AG10803 (cell line): ENCODE data around the gene CD276.

ENCODE experiments used
- DNase-seq: peaks from one replicate; pipeline ENCODE4 v3.0.0; 2010; ENCODE audit warnings: low read depth
- H3K4me3 ChIP-seq: 2 replicates; pipeline ENCODE4 v1.5.1; 2011; ENCODE audit warnings: mild to moderate bottlenecking, low read length, control low read depth
- CTCF ChIP-seq: conservative IDR thresholded peaks from 2 replicates; pipeline ENCODE4 v1.5.1; 2011; ENCODE audit warnings: mild to moderate bottlenecking, low read length, control low read depth, inconsistent platforms

The CD276 gene

GRCh38 chr15:73749533-73749932, 65.3 kb downstream of the CD276 start:
- no peak overlapping the region for H3K4me3 ChIP-seq
- no peak for TF ChIP-seq CTCF
- DNase-seq: no peak

- DNase-seq: no peak
- no peak for TF ChIP-seq CTCF
- no peak overlapping the region for H3K4me3 ChIP-seq
These were observed 65.8 kb downstream of the CD276 start for GRCh38 chr15:73749971-73750370.

DNA sequence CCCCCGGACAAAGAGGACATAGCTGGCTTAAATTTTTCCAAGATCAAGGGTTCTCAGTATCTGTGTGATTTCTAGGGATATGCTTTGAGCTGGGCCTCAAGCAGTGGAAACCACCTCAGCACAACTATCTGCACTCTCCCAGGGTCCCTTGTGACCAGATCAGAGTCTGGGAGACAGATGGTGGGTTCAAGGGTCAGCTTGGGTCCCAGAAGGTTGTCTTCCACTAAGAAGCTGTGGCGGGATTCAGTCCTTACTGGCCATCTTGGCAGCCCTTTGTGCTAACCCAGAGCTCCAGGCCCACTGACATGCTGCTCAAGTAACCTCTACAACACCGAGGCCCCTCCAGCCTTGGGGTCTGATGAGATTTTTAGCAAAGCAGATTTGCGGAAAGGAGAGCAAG, 66.3 kb downstream of the CD276 start:
- no peak for TF ChIP-seq CTCF
- no peak for DNase-seq

GRCh38 chr15:73750951-73751350, 66.8 kb downstream of the CD276 start:
- no peak overlapping the region for H3K4me3 ChIP-seq
- no peak for TF ChIP-seq CTCF
- DNase-seq: no peak

More for the DNA sequence above, 66.3 kb downstream of the CD276 start:
- H3K4me3 ChIP-seq: no peak overlapping the region

GRCh38 chr15:73751511-73751898, 67.3 kb downstream of the CD276 start:
- peak overlapping the region; percentile 58 for H3K4me3 ChIP-seq
- no peak for TF ChIP-seq CTCF
- DNase-seq: no peak

DNA sequence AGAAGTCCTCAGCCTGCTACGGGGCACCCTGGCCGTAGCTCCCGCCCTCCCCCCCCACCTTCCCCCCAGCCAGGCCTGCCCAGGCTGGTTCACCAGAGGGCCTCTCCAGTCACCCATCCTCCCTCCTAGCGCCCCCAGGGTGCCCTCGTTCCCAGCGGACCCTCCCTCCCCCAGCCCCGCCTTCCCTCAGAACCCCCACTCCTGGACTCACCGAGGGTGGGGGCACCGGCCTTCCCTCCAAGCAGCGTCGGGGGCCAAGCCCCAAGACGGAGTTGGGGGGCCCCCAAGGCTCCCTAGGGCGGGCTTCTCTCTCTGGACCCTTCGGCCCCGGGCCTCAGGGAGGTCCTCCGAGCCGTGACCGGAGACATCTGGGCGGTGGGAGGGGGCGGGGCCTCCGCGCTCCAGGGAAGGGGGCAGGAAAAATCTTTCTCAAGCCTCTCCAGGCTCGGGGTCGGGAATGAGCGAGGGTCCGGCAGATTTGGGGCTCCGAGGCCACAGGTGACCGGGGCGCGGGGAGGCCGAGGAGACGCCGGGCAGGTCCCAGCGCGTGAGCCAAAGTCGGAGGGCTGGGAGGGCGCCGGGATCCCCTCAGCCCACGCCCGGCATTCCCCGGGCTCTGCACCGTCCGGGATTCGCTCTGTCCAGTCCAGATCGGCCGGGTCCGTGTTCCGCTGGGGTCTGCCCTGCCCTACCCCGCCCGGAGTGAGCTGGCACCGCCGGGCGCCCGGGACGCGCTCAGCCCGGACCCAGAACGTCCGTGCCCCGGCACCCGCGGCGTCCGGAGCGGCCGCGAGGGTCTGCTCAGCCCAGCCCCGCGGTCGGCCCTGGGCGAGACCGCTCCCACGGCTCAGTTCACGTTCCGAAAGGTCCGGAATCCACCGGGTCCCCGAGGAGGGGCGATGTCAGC, 68.0 kb downstream of the CD276 start:
- H3K4me3 ChIP-seq: peak overlapping the region; percentile 58
- TF ChIP-seq CTCF: no peak
- DNase-seq: no peak

GRCh38 chr15:73752806-73753193, 68.6 kb downstream of the CD276 start:
- TF ChIP-seq CTCF: no peak
- no peak for DNase-seq
- H3K4me3 ChIP-seq: peak overlapping the region; percentile 58
